BJ (cell line): ENCODE measurements around the gene DIP2A. TPM values are rescaled to one million over a fixed set of nuclear protein-coding genes. Genes with fewer than 3 reads are reported as not detected.

Experiments used
- CTCF ChIA-PET: fragments of 350-600 bp; formaldehyde crosslinking; extraction: SDS; loops from one replicate; lab custom pipeline; 2021; ENCODE audit warnings: antibody characterized with exemption, inconsistent platforms; lab: Yijun Ruan, JAX
- POLR2A ChIA-PET: fragments of 300-600 bp; sonication (Branson Sonifier 250); formaldehyde crosslinking; extraction: SDS; loops from one replicate; lab custom pipeline; 2021; ENCODE audit warnings: antibody characterized with exemption; lab: Charles Lee
- DNase-seq: peaks from one replicate; pipeline ENCODE4 v3.0.0-alpha.2; 2011; ENCODE audit warnings: low read depth
- H3K27me3 ChIP-seq: 2 replicates; pipeline ENCODE4 v1.6.0; 2011; ENCODE audit warnings: low read length; ENCODE audit not compliant: control insufficient read depth, insufficient read depth
- H3K36me3 ChIP-seq: 2 replicates; pipeline ENCODE4 v1.5.1; 2011; ENCODE audit warnings: low read length; ENCODE audit not compliant: control insufficient read depth, insufficient read depth
- H3K4me3 ChIP-seq: 2 replicates; pipeline ENCODE4 v1.5.1; 2011; ENCODE audit warnings: low read depth, mild to moderate bottlenecking, control low read depth, low read length
- CTCF ChIP-seq: IDR thresholded peaks from 2 replicates; pipeline ENCODE4 v1.5.1; 2011; ENCODE audit warnings: low read depth, mild to moderate bottlenecking, control low read depth, inconsistent platforms, low read length, moderate library complexity; ENCODE audit not compliant: insufficient read depth
- polyA plus RNA-seq: library from polyadenylated mRNA; depleted of rRNA; stranded (reverse); fragments of >200 nt; gene quantifications from 2 replicates; pipeline ENCODE4 v1.2.3, GENCODE V29; 2011

The DIP2A gene
- polyA plus RNA-seq, 1 experiment, result 18.7 TPM

DNA sequence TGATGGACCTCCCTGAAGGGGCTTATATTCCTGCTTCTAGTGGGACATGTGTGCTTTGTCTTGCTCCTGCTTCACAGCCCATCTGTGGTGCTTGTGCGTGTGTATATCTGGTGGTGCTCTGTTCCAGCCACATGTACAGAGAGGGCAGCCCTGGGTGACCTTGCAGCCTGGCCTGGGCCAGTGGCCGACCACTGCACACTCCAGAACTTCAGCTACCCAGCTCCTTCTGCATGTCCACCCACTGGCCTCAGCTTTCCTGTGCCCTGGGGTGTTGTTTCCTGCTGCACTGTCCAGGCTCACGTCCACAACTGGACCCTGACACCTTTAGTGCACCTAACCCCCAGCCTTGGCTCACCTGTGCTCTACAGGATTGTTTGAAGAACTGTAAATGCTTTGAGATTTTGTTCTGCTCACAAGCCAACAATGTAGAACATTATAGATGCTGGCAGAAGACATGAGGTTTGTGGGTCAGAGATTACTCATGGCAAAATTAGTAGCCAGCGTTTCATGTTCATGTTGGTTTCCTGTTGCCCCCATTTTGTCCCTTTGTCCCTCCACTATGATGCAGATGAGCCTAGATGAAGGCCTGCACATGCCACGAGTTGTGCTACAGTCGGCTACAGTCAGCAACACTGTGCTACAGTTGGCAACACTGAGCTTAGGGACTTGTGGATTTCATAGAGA, 151.5 kb downstream of the DIP2A start:
- peaks cover 4% of the 10 kb centered on the region for H3K27me3 ChIP-seq
- no peak for TF ChIP-seq CTCF
- DNase-seq, result no peak
- ChIA-PET POLR2A (no interaction called here), CTCF (no interaction called here)
- H3K4me3 ChIP-seq, result no peak overlapping the region
- no peaks in the 10 kb centered on the region for H3K36me3 ChIP-seq

DNA sequence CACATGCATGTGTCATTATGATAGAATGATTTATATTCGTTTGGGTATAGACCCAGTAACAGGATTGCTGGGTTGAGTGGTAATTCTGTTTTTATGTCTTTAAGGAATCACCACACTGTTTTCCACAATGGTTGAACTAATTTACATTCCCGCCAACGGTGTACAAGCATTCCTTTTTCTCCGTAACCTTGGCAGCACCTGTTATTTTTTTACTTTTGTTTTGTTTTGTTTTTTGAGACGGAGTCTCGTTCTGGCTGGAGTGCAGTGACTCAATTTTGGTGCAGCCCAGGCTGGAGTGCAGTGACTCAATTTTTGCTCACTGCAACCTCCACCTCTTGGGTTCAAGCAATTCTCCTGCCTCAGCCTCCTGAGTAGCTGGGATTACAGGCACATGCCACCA, 154.7 kb downstream of the DIP2A start:
- TF ChIP-seq CTCF, result no peak
- CTCF ChIA-PET, result no interaction called here
- POLR2A ChIA-PET, result no interaction called here
- Histone ChIP-seq H3K36me3 (no peaks in the 10 kb centered on the region), H3K27me3 (peaks cover 4% of the 10 kb centered on the region), H3K4me3 (no peak overlapping the region)
- DNase-seq, result no peak

DNA sequence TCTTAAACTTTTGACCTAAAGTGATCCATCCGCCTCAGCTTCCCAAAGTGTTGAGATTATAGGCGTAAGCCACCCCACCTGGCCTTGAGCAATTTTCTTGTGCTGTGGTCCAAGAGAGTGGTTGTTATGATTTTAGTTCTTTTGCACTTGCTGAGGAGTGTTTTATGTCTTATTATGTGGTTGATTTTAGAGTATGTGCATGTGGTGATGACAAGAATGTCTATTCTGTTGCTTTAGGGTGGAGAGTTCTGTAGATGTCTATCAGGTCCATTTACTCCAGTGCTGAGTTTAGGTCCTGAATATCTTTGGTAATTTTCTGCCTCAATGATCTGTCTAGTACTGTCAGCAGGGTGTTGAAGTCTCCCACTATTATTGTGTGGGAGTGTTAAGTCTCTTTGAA, 157.4 kb downstream of the DIP2A start:
- Histone ChIP-seq H3K27me3 (no peaks in the 10 kb centered on the region), H3K4me3 (no peak overlapping the region), H3K36me3 (no peaks in the 10 kb centered on the region)
- DNase-seq, result no peak
- CTCF ChIA-PET, result no interaction called here
- no peak for TF ChIP-seq CTCF
- POLR2A ChIA-PET, result no interaction called here

DNA sequence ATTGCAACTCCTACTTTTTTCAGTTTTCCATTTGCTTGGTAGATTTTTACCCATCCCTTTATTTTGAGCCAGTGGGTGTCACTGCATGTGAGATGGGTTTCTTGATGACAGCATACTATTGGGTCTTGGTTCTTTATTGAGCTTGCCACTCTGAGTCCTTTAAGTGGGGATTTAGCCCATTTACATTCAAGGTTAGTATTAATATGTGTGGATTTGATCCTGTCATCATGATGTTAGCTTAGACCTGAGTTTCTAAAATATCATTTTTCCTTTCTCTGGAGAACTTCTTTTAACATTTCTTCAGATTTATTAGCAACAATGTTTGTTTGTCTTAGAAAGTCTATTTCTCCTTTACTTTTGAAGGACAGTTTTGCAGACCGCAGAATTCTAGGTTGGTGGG, 158.0 kb downstream of the DIP2A start:
- H3K4me3 ChIP-seq, result no peak overlapping the region
- CTCF ChIA-PET, result no interaction called here
- no peak for TF ChIP-seq CTCF
- no peaks in the 10 kb centered on the region for H3K27me3 ChIP-seq
- DNase-seq, result no peak
- POLR2A ChIA-PET, result no interaction called here
- H3K36me3 ChIP-seq, result no peaks in the 10 kb centered on the region

- Histone ChIP-seq H3K27me3 (no peaks in the 10 kb centered on the region), H3K4me3 (no peak overlapping the region), H3K36me3 (no peaks in the 10 kb centered on the region)
- ChIA-PET CTCF (interaction anchor here (1.8 kb wide), 1 partner anchor 9 kb away, joined by 4 read pairs; no protein-coding TSS in a partner anchor), POLR2A (no interaction called here)
- no peak for TF ChIP-seq CTCF
- DNase-seq, result no peak
Measured at GRCh38 chr21:46617267-46618051, 158.8 kb downstream of the DIP2A start.
